OCI-LY3 (cell line): ENCODE measurements around the gene RPL15.

Experiments
- EZH2phosphoT487 ChIP-seq: fragments of 200-600 bp; shearing (Covaris generic); IDR thresholded peaks from 2 replicates; pipeline ENCODE4 v1.6.1; 2018; ENCODE audit warnings: antibody characterized with exemption, mixed run types, low read depth
- TF ChIP-seq, protein P1 (sequence below): fragments of 200-600, 300-600 bp; sonication (generic); IDR thresholded peaks from 2 replicates; pipeline ENCODE4 v1.5.1; 2014; ENCODE audit warnings: antibody characterized with exemption, low read length, low read depth

GRCh38 chr3:23959135-23959900 lies 42.4 kb downstream of the RPL15 start:
- TF ChIP-seq, protein P1, sequence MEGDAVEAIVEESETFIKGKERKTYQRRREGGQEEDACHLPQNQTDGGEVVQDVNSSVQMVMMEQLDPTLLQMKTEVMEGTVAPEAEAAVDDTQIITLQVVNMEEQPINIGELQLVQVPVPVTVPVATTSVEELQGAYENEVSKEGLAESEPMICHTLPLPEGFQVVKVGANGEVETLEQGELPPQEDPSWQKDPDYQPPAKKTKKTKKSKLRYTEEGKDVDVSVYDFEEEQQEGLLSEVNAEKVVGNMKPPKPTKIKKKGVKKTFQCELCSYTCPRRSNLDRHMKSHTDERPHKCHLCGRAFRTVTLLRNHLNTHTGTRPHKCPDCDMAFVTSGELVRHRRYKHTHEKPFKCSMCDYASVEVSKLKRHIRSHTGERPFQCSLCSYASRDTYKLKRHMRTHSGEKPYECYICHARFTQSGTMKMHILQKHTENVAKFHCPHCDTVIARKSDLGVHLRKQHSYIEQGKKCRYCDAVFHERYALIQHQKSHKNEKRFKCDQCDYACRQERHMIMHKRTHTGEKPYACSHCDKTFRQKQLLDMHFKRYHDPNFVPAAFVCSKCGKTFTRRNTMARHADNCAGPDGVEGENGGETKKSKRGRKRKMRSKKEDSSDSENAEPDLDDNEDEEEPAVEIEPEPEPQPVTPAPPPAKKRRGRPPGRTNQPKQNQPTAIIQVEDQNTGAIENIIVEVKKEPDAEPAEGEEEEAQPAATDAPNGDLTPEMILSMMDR = no peak
- TF ChIP-seq EZH2phosphoT487 = no peak
